DMS79 treated with DMSO at 0.1 percent for 48 hours (cell line): ENCODE data around the gene MAP1S.
"Not testable (repeated sequence)": the region's sequence is repeated elsewhere in the genome, so short reads cannot be mapped to it uniquely, and the experiment has no call there.

Experiments used
- DNase-seq: peaks from one replicate; lab custom pipeline; 2025; lab: John Stamatoyannopoulos, UW

Gene MAP1S

DNA sequence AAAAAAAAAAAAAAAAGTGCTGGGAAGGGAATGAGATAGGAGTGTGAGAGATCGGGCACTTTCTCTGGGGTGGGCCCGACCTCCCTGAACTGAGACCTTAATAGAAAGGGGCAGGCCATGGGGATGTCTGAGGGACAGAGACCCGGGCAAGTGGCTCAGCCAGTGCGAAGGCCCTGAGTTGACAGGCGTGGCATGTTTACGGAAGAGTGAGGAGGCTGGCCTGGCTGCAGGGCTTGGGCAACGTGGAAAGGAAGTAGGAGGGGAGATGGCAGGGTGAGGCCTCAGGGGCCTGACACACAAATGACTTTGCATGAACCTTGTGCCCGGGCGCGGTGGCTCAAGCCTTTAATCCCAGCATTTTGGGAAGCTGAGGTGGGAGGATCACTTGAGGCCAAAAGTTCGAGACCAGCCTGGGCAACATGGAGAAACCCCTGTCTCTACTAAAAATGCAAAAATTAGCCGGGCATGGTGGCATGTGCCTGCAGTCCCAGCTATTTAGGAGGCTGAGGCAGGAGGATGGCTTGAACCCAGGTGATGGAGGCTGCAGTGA is 45.9 kb downstream of the MAP1S start:
- DNase-seq: no peak

DNA sequence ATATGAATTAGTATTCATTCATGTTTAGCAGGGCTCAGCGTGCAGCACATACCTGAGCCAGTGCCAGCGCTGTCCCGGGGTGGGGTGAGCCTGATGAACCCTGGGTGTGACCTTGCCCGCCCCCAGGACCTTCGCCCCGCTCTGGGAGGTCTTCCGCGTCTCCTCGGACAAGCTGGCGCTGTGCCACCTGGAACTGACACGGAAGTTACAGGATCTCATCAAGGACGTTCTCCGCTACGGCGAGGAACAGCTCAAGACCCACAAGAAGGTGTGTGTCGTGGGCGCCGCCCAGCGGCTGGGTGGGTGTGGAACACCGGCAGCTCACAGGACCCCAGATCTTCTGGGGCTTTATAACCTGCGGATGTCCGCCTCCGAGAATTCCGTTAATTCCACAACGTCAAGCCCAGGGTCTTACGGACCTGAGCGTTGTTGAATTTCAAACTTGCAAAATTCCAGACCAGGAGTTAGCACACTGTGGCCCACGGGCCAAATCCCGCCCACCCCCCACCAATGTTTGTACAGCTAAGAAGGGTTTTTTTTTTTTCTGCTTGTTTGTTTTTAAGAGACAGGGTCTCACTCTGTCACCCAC is 47.4 kb downstream of the MAP1S start:
- DNase-seq: peak; percentile 33

DNA sequence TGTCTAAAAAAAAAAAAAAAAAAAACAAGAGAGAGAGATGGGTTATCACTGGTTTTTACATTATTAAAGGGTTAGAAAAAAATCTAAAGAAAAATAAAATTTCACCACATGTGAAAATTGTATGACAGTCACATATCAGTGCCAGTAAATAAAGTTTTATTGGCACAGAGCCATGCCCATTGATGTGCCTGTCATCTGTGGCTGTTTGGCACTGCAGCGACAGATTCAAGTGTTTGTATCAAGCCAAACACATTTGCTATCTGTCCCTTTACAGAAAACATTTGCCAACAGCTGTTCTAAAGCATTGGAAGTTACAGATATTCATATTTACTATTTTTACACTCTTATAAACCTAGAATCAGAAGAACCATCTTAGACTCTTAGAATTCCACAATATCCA is 48.3 kb downstream of the MAP1S start:
- DNase-seq: no peak

DNA sequence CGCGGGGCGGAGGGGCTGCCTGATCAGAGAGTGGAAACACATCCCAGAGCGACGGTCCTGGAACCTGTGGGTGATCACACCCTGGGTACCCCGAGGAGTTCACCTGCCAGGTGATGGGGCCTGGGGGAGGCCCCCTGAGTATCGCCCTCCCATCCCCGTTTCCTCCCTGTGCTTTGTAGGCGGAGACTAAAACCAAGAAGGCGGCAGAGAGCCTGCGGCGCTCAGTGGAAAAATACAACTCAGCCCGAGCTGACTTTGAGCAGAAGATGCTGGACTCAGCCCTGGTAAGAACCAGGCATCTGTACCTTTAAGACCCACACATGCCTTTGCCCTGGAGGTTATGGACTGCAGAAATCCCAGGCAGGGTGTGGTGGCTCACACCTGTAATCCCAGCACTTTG is 51.3 kb downstream of the MAP1S start:
- no peak for DNase-seq

DNA sequence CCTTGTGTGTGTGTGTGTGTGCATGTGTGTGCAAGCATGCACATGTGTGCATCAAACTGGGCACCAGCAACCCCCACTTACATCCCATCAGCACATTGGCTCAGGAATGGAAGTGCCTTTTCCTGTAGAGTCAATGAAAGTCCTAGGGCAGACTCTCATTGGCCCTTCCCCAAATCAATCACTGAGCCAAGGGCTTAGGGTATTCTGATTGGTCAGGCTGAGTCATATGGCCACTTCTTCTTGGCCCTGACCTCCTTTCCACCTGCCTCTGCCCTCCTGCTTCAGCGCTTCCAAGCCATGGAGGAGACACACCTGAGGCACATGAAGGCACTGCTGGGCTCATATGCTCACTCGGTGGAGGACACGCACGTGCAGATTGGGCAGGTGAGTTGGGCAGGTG is 52.9 kb downstream of the MAP1S start:
- DNase-seq: no peak

DNA sequence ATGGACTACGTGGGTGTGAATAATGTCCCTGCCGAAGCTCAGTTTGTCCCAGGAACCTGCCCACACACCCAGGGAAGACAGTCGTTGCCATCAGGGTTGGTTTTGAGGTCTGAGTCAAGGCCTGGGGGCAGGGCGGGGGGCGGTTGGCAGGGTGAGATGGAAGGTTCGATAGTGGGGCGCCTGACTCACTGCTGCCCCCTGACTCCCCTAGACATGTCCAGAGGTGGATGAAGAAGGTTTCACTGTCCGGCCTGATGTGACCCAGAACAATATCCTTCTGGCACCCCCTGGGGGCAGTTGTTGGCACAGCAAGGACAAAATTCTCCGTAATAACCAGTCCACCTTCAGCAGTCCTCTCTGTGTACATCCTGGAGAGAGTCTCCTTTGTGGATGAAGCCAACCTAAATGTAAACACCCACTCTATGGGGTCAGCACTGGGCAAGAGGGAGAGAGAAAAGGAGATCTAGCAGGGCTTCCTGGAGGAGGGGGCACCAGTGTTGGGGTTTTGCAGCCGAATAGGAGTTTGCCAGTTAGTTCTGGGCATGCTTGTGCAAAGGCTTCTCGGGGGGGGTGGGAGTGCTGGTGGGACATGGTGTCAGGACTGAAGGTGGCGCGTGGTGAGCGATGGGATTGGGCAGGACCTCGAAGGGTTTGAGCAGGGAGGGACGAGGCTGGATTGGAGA is 56.1 kb downstream of the MAP1S start:
- no peak for DNase-seq

DNA sequence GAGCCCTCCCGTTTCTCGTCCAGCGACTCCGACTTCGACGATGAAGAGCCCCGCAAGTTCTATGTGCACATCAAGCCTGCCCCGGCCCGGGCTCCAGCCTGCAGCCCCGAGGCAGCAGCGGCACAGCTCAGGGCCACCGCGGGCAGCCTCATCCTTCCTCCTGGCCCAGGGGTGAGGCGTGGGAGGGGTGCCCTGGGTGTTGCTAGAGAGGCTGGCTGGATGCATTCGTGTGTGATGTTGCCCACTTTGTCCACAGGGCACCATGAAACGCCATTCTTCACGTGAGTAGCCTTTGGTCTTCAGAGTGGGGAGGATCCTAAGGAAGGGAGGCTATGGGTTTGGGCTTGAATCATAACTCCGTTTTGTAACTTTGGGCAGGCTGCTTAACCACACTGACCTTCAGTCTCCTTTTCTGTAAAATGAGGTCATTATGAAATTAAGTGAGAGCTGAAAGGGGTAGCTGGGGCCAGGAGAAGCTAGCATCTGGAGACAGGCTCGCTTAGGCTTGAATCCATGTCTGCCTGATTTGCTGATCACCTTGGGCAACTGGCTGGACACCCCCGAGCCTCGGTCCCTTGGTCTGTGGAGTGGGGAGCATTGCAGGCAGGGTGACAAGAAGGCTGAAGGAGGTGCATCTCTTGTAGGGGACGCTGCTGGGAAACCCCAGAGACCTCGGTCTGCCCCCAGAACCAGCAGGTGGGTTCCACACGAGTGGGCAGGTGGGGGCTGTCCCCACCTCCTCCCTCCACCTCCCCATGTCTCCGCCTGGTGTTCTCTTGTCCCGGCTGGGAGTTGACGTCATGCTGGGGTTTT is 56.9 kb downstream of the MAP1S start:
- no peak for DNase-seq

DNA sequence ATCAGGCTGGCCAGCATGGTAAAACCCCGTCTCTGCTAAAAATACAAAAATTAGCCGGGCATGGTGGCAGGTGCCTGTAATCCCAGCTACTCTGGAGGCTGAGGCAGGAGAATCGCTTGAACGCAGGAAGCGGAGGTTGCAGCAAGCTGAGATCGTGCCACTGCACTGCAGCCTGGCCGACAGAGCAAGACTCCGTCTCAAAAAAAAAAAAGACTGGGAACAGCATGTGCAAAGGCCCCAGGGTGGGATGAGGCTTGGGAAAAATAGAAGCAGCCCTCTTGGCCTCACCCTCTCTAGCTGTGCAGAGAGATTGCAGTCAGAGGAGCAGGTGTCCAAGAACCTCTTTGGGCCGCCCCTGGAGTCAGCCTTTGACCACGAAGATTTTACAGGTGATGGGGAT is 58.6 kb downstream of the MAP1S start:
- DNase-seq: not testable (repeated sequence)

DNA sequence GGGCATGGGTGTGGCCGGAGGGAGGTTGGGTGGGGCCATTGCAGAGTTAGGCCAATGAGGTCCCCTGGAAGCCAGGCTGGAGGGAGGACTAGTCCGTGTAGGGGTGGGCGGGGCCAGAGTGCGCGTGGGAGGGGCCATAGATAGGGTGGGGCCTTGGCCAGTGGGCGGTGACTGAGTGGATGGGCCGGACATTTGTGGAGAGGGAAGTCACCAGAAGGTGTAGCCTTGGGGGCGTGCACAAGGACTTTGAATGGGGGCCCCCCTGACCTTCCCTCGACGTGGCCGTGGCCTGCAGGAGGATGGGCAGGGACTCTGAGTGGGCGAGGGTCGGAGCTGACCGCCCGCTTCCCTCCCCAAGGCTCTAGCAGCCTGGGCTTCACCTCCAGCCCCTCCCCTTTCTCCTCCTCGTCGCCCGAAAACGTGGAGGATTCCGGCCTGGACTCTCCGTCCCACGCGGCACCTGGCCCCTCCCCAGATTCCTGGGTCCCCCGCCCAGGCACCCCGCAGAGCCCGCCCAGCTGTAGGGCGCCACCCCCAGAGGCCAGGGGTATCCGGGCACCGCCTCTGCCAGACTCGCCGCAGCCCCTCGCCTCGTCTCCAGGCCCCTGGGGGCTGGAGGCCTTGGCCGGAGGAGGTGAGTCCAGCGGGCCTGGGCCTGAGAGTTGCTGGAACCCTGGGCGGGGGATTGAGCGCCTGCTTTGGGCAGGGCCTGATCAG is 59.1 kb downstream of the MAP1S start:
- DNase-seq: no peak

DNA sequence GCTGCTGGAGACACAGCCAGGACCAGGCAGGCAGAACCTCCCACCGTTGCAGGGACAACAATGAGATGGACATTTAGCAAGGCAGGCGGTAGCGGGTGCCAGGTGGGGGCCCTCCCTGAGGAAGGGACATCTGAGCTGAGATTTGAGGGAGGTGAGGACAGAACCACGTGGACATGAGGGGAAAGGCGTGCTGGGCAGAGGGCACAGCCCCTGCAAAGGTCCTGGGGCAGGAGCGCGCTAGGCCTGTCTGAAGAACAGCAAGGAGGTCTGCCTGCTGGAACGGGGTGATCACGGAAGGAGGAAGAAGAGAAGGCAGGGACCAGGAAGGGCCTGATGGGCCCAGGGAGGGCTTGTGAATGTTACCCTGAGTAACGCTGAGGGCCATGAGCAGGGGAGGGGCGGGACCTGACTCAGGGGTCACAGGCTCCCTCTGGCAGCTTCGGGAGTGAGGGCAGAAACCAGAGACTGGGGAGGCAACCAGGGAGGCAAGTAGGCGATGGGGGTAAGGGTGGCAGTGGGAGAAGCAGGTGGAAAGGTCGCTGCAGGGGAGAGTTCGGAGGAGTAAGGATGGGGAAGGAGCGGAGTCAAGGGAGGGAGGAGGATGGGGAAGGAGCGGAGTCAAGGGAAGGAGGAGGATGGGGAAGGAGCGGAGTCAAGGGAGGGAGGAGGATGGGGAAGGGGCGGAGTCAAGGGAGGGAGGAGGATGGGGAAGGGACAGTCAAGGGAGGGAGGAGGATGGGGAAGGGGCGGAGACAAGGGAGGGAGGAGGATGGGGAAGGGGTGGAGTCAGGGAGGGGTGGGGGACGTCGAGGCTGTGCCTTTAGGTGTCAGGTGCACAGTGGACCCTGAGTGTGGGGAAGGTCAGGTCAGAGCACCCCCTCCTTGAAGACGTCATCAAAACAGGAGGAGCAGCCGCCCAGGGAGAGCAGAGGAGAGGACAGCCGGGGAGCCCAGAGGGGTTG is 60.0 kb downstream of the MAP1S start:
- DNase-seq: no peak

DNA sequence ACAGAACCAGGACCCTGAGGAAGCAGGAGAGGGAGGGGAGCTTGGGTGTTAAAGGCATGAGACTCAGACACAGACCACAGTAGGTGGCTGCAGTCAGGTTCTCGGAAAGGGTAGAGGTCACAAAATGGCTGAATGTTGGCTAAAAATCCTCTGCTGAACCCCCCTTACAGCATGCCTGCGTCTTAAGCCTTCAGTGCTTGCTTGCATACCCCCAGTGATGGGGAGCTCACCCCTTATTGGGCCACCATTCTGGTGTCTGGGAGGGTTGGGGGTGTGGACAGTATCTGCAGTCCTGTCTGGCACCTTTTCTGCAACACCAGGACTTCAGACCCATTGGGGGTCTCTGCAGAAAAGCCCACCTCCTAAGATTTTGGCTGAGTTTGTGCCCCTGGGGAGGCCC is 61.5 kb downstream of the MAP1S start:
- DNase-seq: no peak

DNA sequence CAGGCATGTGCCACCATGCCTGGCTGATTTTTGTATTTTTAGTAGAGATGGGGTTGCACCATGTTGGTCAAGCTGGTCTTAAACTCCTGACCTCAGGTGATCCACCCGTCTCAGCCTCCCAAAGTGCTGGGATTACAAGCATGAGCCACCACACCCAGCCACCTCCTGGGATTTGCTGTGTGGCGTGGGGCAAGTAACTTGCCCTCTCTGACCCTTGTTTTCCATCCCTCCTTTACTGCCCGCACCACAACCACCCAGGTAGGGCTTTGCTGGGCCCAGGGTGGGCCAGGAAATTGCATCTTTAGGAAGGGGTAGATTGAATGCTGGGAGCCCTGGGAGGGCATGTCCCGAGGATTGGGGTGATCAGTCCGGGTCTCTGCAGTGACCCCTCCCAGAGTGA is 64.4 kb downstream of the MAP1S start:
- not testable (repeated sequence) for DNase-seq
